ENCODE measurements around the gene NPAS2. TPM values are rescaled to one million over a fixed set of nuclear protein-coding genes. Genes with fewer than 3 reads are reported as not detected.

NPAS2 gene
- total RNA-seq, 1 experiment from 2014 or later: 12.3 TPM

DNA sequence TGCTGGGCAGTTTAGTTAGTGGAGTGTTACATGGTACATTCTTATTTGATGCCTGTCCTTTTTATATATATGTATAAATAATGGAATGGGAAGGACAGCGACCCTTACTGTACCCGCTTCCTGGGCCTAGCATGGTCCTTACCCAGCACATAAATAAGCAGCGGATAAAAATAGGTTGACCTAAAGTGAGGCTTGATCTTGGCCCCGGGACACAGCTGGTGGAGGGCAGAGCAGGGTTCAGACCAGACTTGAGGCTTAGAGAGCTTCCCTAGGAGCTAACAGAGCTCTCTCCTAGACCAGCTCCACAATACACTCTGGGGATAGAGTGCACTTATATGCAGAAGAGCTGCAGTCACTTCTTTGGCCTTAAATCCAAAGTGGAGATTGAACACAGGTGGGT is 135.3 kb downstream of the NPAS2 start:
- intact Hi-C loops (cut with micrococcal nuclease): no loop called here
- Mint-ChIP-seq H3K4me1 (ENCODE audit: insufficient read depth, unreplicated experiment) (no peaks in the 10 kb centered on the region), H3K27me3 (ENCODE audit: insufficient read depth, unreplicated experiment) (no peaks in the 10 kb centered on the region), H3K9me3 (ENCODE audit: unreplicated experiment) (no peaks in the 10 kb centered on the region), H3K4me3 (ENCODE audit: unreplicated experiment) (no peak overlapping the region), H3K36me3 (ENCODE audit: insufficient read depth, unreplicated experiment) (no peaks in the 10 kb centered on the region), H3K27ac (ENCODE audit: low read depth, unreplicated experiment) (no peak overlapping the region)
- no peak for DNase-seq (ENCODE audit: unreplicated experiment)
- CTCF ChIA-PET: interaction anchor here (0.6 kb wide), 2 partner anchors 21 to 225 kb away, joined by 3 to 5 read pairs; no protein-coding TSS in a partner anchor
- TF ChIP-seq, protein P1, sequence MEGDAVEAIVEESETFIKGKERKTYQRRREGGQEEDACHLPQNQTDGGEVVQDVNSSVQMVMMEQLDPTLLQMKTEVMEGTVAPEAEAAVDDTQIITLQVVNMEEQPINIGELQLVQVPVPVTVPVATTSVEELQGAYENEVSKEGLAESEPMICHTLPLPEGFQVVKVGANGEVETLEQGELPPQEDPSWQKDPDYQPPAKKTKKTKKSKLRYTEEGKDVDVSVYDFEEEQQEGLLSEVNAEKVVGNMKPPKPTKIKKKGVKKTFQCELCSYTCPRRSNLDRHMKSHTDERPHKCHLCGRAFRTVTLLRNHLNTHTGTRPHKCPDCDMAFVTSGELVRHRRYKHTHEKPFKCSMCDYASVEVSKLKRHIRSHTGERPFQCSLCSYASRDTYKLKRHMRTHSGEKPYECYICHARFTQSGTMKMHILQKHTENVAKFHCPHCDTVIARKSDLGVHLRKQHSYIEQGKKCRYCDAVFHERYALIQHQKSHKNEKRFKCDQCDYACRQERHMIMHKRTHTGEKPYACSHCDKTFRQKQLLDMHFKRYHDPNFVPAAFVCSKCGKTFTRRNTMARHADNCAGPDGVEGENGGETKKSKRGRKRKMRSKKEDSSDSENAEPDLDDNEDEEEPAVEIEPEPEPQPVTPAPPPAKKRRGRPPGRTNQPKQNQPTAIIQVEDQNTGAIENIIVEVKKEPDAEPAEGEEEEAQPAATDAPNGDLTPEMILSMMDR (IDR thresholded peaks at IDR 0.05; ENCODE audit: unreplicated experiment): no peak
- BruUV-seq (replicated peaks): no TSS peak
- POLR2A ChIA-PET: no interaction called here

DNA sequence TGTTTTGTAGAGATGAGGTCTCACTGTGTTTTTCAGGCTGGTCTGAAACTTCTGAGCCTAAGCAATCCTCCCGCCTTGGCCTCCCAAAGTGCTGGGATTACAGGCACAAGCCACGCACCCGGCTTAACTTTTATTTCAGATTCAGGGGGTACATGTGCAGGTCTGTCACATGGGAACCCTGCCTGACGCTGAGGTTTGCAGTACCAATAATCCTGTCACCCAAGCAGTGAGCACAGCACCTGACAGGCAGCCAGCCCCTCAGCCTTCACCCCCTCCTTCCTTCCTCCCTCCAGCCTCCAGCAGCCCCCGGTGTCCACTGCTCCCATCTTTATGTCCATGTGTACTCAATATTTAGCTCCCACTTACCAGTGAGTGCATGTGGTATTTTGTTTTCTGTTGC is 136.1 kb downstream of the NPAS2 start:
- no peak for DNase-seq (ENCODE audit: unreplicated experiment)
- H3K4me3 Mint-ChIP-seq (ENCODE audit: unreplicated experiment): no peak overlapping the region
- ChIA-PET POLR2A (interaction anchor here (0.7 kb wide), 1 partner anchor 975 kb away, joined by 3 read pairs; no protein-coding TSS in a partner anchor), CTCF (interaction anchor here (0.6 to 1.0 kb wide), 3 partner anchors 20 to 57 kb away, joined by 3 read pairs; no protein-coding TSS in a partner anchor)
- TF ChIP-seq, protein P1 (IDR thresholded peaks at IDR 0.05; ENCODE audit: unreplicated experiment): no peak
- H3K27me3 Mint-ChIP-seq (ENCODE audit: insufficient read depth, unreplicated experiment): no peaks in the 10 kb centered on the region
- no peaks in the 10 kb centered on the region for H3K4me1 Mint-ChIP-seq (ENCODE audit: insufficient read depth, unreplicated experiment)
- BruUV-seq (replicated peaks): no TSS peak
- intact Hi-C loops (cut with micrococcal nuclease): no loop called here
- no peak overlapping the region for H3K27ac Mint-ChIP-seq (ENCODE audit: low read depth, unreplicated experiment)
- no peaks in the 10 kb centered on the region for H3K9me3 Mint-ChIP-seq (ENCODE audit: unreplicated experiment)
- no peaks in the 10 kb centered on the region for H3K36me3 Mint-ChIP-seq (ENCODE audit: insufficient read depth, unreplicated experiment)

DNA sequence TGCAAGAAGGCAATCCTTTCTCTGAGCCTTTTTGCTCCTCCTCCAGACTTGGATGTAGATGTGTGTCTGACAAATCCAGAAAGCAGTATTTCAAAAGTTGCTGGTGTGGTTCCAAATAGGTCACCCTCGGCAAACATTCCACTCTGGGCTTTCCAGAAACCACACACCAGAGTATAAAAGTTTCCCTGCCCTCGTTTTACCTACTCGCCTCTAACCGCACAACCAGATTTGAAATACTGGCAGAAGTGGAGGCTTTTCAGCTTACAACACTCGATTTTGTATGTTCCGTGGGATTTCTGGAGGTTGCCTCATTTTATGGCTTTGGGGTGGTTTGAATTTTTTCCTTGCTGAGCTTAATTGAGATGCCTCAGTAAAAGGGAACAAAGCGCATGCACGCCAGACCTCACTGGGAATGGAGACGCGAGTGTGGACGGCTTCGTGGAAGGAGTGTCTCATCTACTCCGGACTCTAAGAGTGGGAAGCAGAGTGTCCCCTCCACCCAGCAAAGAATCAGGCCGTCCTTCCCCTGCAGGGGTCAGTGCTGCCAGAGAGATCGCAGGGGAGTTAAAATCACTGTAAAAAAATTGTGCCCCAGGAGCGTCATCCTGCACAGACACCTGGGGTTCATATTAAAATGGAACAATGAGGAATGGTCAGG is 138.2 kb downstream of the NPAS2 start:
- DNase-seq (ENCODE audit: unreplicated experiment): peak; percentile 8
- TF ChIP-seq, protein P1 (IDR thresholded peaks at IDR 0.05; ENCODE audit: unreplicated experiment): no peak
- BruUV-seq (replicated peaks): no TSS peak
- intact Hi-C loops (cut with micrococcal nuclease): no loop called here
- no peaks in the 10 kb centered on the region for H3K9me3 Mint-ChIP-seq (ENCODE audit: unreplicated experiment)
- CTCF ChIA-PET: no interaction called here
- H3K4me1 Mint-ChIP-seq (ENCODE audit: insufficient read depth, unreplicated experiment): no peaks in the 10 kb centered on the region
- no peak overlapping the region for H3K27ac Mint-ChIP-seq (ENCODE audit: low read depth, unreplicated experiment)
- H3K27me3 Mint-ChIP-seq (ENCODE audit: insufficient read depth, unreplicated experiment): no peaks in the 10 kb centered on the region
- H3K36me3 Mint-ChIP-seq (ENCODE audit: insufficient read depth, unreplicated experiment): no peaks in the 10 kb centered on the region
- POLR2A ChIA-PET: interaction anchor here (0.8 kb wide), 1 partner anchor 94 kb away, joined by 3 read pairs; no protein-coding TSS in a partner anchor
- H3K4me3 Mint-ChIP-seq (ENCODE audit: unreplicated experiment): no peak overlapping the region

DNA sequence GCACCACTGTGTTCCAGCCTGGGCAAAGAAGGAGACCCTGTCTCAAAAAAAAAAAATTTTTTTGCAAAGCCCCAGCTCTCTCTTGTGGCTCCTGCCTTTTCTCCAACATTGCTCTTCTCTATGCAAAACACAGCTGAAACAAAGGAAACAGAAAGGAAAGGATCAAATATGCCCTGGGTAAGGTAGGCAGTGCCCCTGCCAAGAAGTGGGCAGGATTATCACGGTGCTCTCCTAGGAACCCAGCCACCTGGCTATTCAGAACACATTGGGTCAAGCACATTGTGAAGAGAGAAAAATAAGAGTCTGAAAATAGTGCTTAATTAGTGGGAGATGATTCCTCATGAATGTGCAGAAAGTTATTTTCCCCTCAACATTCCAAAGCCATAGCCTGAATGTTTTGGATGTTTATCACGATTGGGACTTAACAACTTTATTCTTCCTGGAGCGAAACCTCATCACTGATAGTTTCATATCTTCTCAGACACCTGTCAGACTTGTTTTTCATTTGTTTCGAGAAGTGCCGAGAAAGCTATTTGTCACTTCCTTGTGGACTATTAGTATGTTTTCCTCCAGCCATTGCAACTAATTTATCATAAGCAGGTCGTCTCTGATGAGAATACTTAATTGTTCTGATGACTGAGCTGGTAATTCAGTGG is 139.4 kb downstream of the NPAS2 start:
- Mint-ChIP-seq H3K9me3 (ENCODE audit: unreplicated experiment) (no peaks in the 10 kb centered on the region), H3K4me1 (ENCODE audit: insufficient read depth, unreplicated experiment) (no peaks in the 10 kb centered on the region), H3K27me3 (ENCODE audit: insufficient read depth, unreplicated experiment) (no peaks in the 10 kb centered on the region), H3K4me3 (ENCODE audit: unreplicated experiment) (no peak overlapping the region), H3K36me3 (ENCODE audit: insufficient read depth, unreplicated experiment) (no peaks in the 10 kb centered on the region), H3K27ac (ENCODE audit: low read depth, unreplicated experiment) (no peak overlapping the region)
- TF ChIP-seq, protein P1 (IDR thresholded peaks at IDR 0.05; ENCODE audit: unreplicated experiment): no peak
- DNase-seq (ENCODE audit: unreplicated experiment): no peak
- BruUV-seq (replicated peaks): no TSS peak
- CTCF ChIA-PET: interaction anchor here (0.7 to 1.1 kb wide), 3 partner anchors 9 to 355 kb away, joined by 3 read pairs; no protein-coding TSS in a partner anchor
- intact Hi-C loops (cut with micrococcal nuclease): no loop called here
- POLR2A ChIA-PET: interaction anchor here (0.5 to 0.8 kb wide), 5 partner anchors 26 to 1107 kb away, joined by 3 to 4 read pairs (median 3); no protein-coding TSS in a partner anchor

Data from MCF 10A (cell line).